Left lung (tissue), 10 donors: ENCODE results near the gene MS4A8. TPM values are rescaled to one million over a fixed set of nuclear protein-coding genes. Genes with fewer than 3 reads are reported as not detected.

ENCODE experiments used
- ATAC-seq: fragments of 200-7000 bp; cut with Tn5 transposase; one replicate; pipeline ENCODE4 v1.9.1; 2020; ENCODE audit warnings: moderate library complexity
- DNase-seq, 4 donors: peaks; one replicate each; pipeline ENCODE4 v3.0.0-alpha.2; 2013 to 2020
- H3K27ac ChIP-seq, 2 donors: fragments of 200-600 bp; sonication (generic) in 1 of 2; one replicate each; pipeline versions ENCODE4 v1.5.0 to v1.8.0; 2020 to 2021
- H3K27me3 ChIP-seq, 2 donors: fragments of 200-600 bp; sonication (generic) in 1 of 2; one replicate each; pipeline versions ENCODE4 v1.5.0 to v1.8.0; 2020 to 2021
- H3K36me3 ChIP-seq, 2 donors: fragments of 200-600 bp; sonication (generic) in 1 of 2; one replicate each; pipeline versions ENCODE4 v1.5.0 to v1.8.0; 2020 to 2021
- H3K4me1 ChIP-seq, 2 donors: fragments of 200-600 bp; one replicate each; pipeline ENCODE4 v1.8.0; 2021
- H3K4me3 ChIP-seq, 2 donors: fragments of 200-600 bp; sonication (generic) in 1 of 2; one replicate each; pipeline versions ENCODE4 v1.5.0 to v1.8.0; 2020 to 2021; ENCODE audit warnings: mild to moderate bottlenecking in 1 of 2
- H3K9me3 ChIP-seq, 2 donors: fragments of 200-600 bp; sonication (generic) in 1 of 2; one replicate each; pipeline versions ENCODE4 v1.5.0 to v1.8.0; 2020 to 2021
- CTCF ChIP-seq, 2 donors: fragments of 200-600 bp; sonication (generic) in 1 of 2; IDR thresholded peaks; one replicate each; pipeline versions ENCODE4 v1.5.0 to v1.8.0; 2021; ENCODE audit warnings: antibody characterized with exemption in 2 of 2
- intact Hi-C, 2 donors: fragments of 100-400 bp; cut with DNase I; formaldehyde crosslinking; loops; one replicate each; pipeline versions ENCODE4 v1.11.2 to v1.14.2; 2022
- polyA plus RNA-seq, 6 donors: library from polyadenylated mRNA; unstranded; fragments of 120-200 nt; gene quantifications; one replicate each; pipeline ENCODE4 v1.2.1, GENCODE V29; 2013; ENCODE audit not compliant: insufficient read length in 6 of 6
- total RNA-seq, 2 donors: library from RNA; stranded (reverse); fragmentation: NEBNext Ultra II Directional; extraction: Animal tissue kit (Norgen Biotek cat#: 25700); gene quantifications; one replicate each; pipeline ENCODE4 v1.2.1, GENCODE V29; 2021
- donor health status: DM: no; HTN: yes; CAD: no.
- donor health status: DM: no; HTN: no; CAD: no.

The MS4A8 gene
- total and polyA plus RNA-seq, 8 donors = 4.9 to 18.1 (median 14.2) TPM; not detected in 1

- peaks cover 0 to 9% of the 10 kb centered on the region in 2 donors for H3K4me1 ChIP-seq
- no peaks in the 10 kb centered on the region for H3K9me3 ChIP-seq
- ATAC-seq (no peak), DNase-seq (no peak)
- H3K36me3 ChIP-seq = no peaks in the 10 kb centered on the region
- no peak for TF ChIP-seq CTCF (IDR thresholded peaks at IDR 0.05)
- no peak overlapping the region for H3K4me3 ChIP-seq
- no peak overlapping the region for H3K27ac ChIP-seq
- intact Hi-C loops = no loop called here
- H3K27me3 ChIP-seq = peaks cover 0 to 33% of the 10 kb centered on the region in 2 donors
Observed at GRCh38 chr11:60761436-60762190, 62.2 kb downstream of the MS4A8 start.

- peak in 2 of 4 donors; percentile 10 to 51 for DNase-seq
- ATAC-seq = peak; percentile 82
- peak overlapping the region in 1 of 2 donors; percentile 44 for H3K27ac ChIP-seq
- H3K9me3 ChIP-seq = no peaks in the 10 kb centered on the region
- H3K4me3 ChIP-seq = no peak overlapping the region
- no peak for TF ChIP-seq CTCF (IDR thresholded peaks at IDR 0.05)
- intact Hi-C loops = no loop called here
- H3K4me1 ChIP-seq = peaks cover 0 to 9% of the 10 kb centered on the region in 2 donors
- no peaks in the 10 kb centered on the region for H3K36me3 ChIP-seq
- H3K27me3 ChIP-seq = peaks cover 0 to 39% of the 10 kb centered on the region in 2 donors
Observed at GRCh38 chr11:60762851-60763691, 63.7 kb downstream of the MS4A8 start.

GRCh38 chr11:60763692-60764369, 64.4 kb downstream of the MS4A8 start:
- Histone ChIP-seq H3K4me1 (peaks cover 0 to 9% of the 10 kb centered on the region in 2 donors), H3K9me3 (no peaks in the 10 kb centered on the region), H3K4me3 (no peak overlapping the region), H3K27ac (no peak overlapping the region), H3K27me3 (peaks cover 0 to 39% of the 10 kb centered on the region in 2 donors), H3K36me3 (no peaks in the 10 kb centered on the region)
- no peak for TF ChIP-seq CTCF (IDR thresholded peaks at IDR 0.05)
- ATAC-seq (peak; percentile 11), DNase-seq (no peak)
- intact Hi-C loops = no loop called here

GRCh38 chr11:60764879-60765278, 65.5 kb downstream of the MS4A8 start:
- Histone ChIP-seq H3K4me3 (no peak overlapping the region), H3K36me3 (no peaks in the 10 kb centered on the region), H3K27ac (no peak overlapping the region), H3K27me3 (peaks cover 0 to 37% of the 10 kb centered on the region in 2 donors), H3K9me3 (no peaks in the 10 kb centered on the region), H3K4me1 (peaks cover 0 to 9% of the 10 kb centered on the region in 2 donors)
- intact Hi-C loops = no loop called here
- no peak for ATAC-seq
- DNase-seq = no peak
- no peak for TF ChIP-seq CTCF (IDR thresholded peaks at IDR 0.05)
